Measurements from ENCODE around the gene CNGB1. TPM values are rescaled to one million over a fixed set of nuclear protein-coding genes. Genes with fewer than 3 reads are reported as not detected.
"Not testable (repeated sequence)": the region's sequence is repeated elsewhere in the genome, so short reads cannot be mapped to it uniquely, and the experiment has no call there.

Gene CNGB1
- total RNA-seq, 1 experiment from 2014 or later: 0.04 TPM

DNA sequence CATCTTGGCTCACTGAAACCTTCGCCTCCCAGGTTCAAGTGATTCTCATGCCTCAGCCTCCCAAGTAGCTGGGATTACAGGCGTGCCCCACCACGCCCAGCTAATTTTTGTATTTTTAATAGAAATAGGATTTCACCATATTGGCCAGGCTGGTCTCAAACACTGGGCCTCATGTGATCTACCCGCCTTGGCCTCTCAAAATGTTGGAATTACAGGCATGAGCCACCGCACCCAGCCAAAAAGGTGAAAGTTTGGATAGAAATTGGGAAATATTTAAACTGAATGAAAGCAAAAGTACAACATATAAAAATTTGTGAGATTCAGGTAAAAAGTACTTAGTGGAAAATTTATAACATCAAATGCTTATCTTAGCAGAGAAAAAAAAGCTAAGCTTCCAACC, 115.7 kb downstream of the CNGB1 start:
- no peaks in the 10 kb centered on the region for H3K27me3 ChIP-seq (ENCODE audit: low read length)
- H3F3A ChIP-seq (ENCODE audit: low read length, unreplicated experiment): no peaks in the 10 kb centered on the region
- no peak overlapping the region for H2AFZ ChIP-seq (ENCODE audit: low read length)
- TF ChIP-seq EZH2phosphoT487 (IDR thresholded peaks at IDR 0.05; ENCODE audit: borderline replicate concordance, low read length) (no peak), EZH2 (IDR thresholded peaks at IDR 0.05; ENCODE audit: low read length, unreplicated experiment) (no peak)
- TF ChIP-seq, protein P1, sequence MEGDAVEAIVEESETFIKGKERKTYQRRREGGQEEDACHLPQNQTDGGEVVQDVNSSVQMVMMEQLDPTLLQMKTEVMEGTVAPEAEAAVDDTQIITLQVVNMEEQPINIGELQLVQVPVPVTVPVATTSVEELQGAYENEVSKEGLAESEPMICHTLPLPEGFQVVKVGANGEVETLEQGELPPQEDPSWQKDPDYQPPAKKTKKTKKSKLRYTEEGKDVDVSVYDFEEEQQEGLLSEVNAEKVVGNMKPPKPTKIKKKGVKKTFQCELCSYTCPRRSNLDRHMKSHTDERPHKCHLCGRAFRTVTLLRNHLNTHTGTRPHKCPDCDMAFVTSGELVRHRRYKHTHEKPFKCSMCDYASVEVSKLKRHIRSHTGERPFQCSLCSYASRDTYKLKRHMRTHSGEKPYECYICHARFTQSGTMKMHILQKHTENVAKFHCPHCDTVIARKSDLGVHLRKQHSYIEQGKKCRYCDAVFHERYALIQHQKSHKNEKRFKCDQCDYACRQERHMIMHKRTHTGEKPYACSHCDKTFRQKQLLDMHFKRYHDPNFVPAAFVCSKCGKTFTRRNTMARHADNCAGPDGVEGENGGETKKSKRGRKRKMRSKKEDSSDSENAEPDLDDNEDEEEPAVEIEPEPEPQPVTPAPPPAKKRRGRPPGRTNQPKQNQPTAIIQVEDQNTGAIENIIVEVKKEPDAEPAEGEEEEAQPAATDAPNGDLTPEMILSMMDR (conservative IDR thresholded peaks at IDR 0.05; ENCODE audit: low read depth, low read length): no peak
- no peaks in the 10 kb centered on the region for H3K79me2 ChIP-seq (ENCODE audit: low read length)
- H3K36me3 ChIP-seq (ENCODE audit: low read depth, low read length): no peaks in the 10 kb centered on the region
- intact Hi-C loops (cut with micrococcal nuclease): no loop called here
- H3K9me3 ChIP-seq (ENCODE audit: low read length): no peaks in the 10 kb centered on the region
- ChIA-PET POLR2A (ENCODE audit: unreplicated experiment) (no interaction called here), CTCF (no interaction called here)
- H3K27ac ChIP-seq (ENCODE audit: low read length): no peak overlapping the region
- no peak overlapping the region for H3K9ac ChIP-seq (ENCODE audit: low read length)
- H3K4me2 ChIP-seq (ENCODE audit: low read length): no peak overlapping the region
- H3K9me2 ChIP-seq (replicated peaks; ENCODE audit: low read length): no peaks in the 10 kb centered on the region
- no peak for ATAC-seq
- H3K4me1 ChIP-seq (ENCODE audit: insufficient read depth, low read length): no peaks in the 10 kb centered on the region
- no peak for DNase-seq
- H4K20me1 ChIP-seq (ENCODE audit: low read length): no peaks in the 10 kb centered on the region
- H3K4me3 ChIP-seq (ENCODE audit: low read length): no peak overlapping the region
- BruUV-seq (replicated peaks): no TSS peak

GRCh38 chr16:57852189-57852588, 118.7 kb downstream of the CNGB1 start:
- H3K4me2 ChIP-seq (ENCODE audit: low read length): no peak overlapping the region
- DNase-seq (peak; percentile 6), ATAC-seq (no peak)
- H3K9ac ChIP-seq (ENCODE audit: low read length): no peak overlapping the region
- no peaks in the 10 kb centered on the region for H3K79me2 ChIP-seq (ENCODE audit: low read length)
- CTCF ChIA-PET: no interaction called here
- H3F3A ChIP-seq (ENCODE audit: low read length, unreplicated experiment): no peaks in the 10 kb centered on the region
- no peak overlapping the region for H2AFZ ChIP-seq (ENCODE audit: low read length)
- no peak for TF ChIP-seq EZH2 (IDR thresholded peaks at IDR 0.05; ENCODE audit: low read length, unreplicated experiment)
- no peak for TF ChIP-seq EZH2phosphoT487 (IDR thresholded peaks at IDR 0.05; ENCODE audit: borderline replicate concordance, low read length)
- TF ChIP-seq, protein P1 (conservative IDR thresholded peaks at IDR 0.05; ENCODE audit: low read depth, low read length): no peak
- H3K27ac ChIP-seq (ENCODE audit: low read length): no peak overlapping the region
- no peaks in the 10 kb centered on the region for H3K27me3 ChIP-seq (ENCODE audit: low read length)
- H3K36me3 ChIP-seq (ENCODE audit: low read depth, low read length): no peaks in the 10 kb centered on the region
- H4K20me1 ChIP-seq (ENCODE audit: low read length): no peaks in the 10 kb centered on the region
- no TSS peak for BruUV-seq (replicated peaks)
- POLR2A ChIA-PET (ENCODE audit: unreplicated experiment): no interaction called here
- H3K4me3 ChIP-seq (ENCODE audit: low read length): no peak overlapping the region
- no peaks in the 10 kb centered on the region for H3K9me3 ChIP-seq (ENCODE audit: low read length)
- intact Hi-C loops (cut with micrococcal nuclease): no loop called here
- H3K4me1 ChIP-seq (ENCODE audit: insufficient read depth, low read length): no peaks in the 10 kb centered on the region
- H3K9me2 ChIP-seq (replicated peaks; ENCODE audit: low read length): no peaks in the 10 kb centered on the region

DNA sequence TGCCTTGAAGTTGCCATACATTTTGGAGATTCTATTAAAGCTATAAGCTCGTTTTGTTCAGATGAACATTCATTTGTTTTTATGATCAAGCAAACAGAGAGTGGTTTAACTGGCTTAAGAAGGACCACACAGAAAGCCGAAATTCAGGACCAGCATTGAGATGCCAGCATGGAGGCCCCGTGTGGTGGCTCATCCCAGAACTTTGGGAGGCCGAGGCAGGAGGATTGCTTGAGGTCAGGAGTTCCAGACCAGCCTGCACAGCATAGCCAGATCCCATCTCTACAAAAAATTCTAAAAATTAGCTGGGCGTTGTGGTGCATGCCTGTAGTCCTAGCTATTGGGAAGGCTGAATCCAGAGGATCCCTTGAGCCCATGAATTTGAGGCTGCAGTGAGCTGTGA, 122.7 kb downstream of the CNGB1 start:
- POLR2A ChIA-PET (ENCODE audit: unreplicated experiment): no interaction called here
- Histone ChIP-seq H3K9me3 (ENCODE audit: low read length) (no peaks in the 10 kb centered on the region), H3F3A (ENCODE audit: low read length, unreplicated experiment) (no peaks in the 10 kb centered on the region), H3K27ac (ENCODE audit: low read length) (no peak overlapping the region), H4K20me1 (ENCODE audit: low read length) (no peaks in the 10 kb centered on the region), H2AFZ (ENCODE audit: low read length) (no peak overlapping the region), H3K4me3 (ENCODE audit: low read length) (no peak overlapping the region), H3K4me1 (ENCODE audit: insufficient read depth, low read length) (no peaks in the 10 kb centered on the region), H3K79me2 (ENCODE audit: low read length) (no peaks in the 10 kb centered on the region), H3K9ac (ENCODE audit: low read length) (no peak overlapping the region), H3K4me2 (ENCODE audit: low read length) (no peak overlapping the region), H3K36me3 (ENCODE audit: low read depth, low read length) (no peaks in the 10 kb centered on the region), H3K9me2 (replicated peaks; ENCODE audit: low read length) (no peaks in the 10 kb centered on the region), H3K27me3 (ENCODE audit: low read length) (no peaks in the 10 kb centered on the region)
- DNase-seq: no peak
- ATAC-seq: no peak
- no TSS peak for BruUV-seq (replicated peaks)
- intact Hi-C loops (cut with micrococcal nuclease): no loop called here
- TF ChIP-seq EZH2 (IDR thresholded peaks at IDR 0.05; ENCODE audit: low read length, unreplicated experiment) (no peak), EZH2phosphoT487 (IDR thresholded peaks at IDR 0.05; ENCODE audit: borderline replicate concordance, low read length) (no peak)
- TF ChIP-seq, protein P1 (conservative IDR thresholded peaks at IDR 0.05; ENCODE audit: low read depth, low read length): no peak
- CTCF ChIA-PET: no interaction called here

DNA sequence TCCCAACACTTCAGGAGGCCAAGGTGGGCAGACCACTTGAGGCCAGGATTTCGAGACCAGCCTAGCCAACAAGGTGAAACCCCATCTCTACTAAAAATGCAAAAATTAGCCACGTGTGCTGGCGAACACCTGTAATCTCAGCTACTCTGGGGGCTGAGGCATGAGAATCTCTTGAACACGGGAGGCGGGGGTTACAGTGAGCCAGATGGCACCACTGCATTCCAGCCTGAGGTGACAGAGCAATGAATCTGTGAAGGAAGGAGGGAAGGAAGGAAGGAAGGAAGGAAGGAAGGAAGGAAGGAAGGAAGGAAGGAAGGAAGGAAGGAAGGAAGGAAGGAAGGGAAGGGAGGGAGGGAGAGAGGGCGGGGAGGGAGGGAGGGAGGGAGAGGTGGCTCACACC, 124.0 kb downstream of the CNGB1 start:
- H3K4me2 ChIP-seq (ENCODE audit: low read length); H3K4me3 ChIP-seq (ENCODE audit: low read length); DNase-seq; H3F3A ChIP-seq (ENCODE audit: low read length, unreplicated experiment); H3K9me2 ChIP-seq (replicated peaks; ENCODE audit: low read length); CTCF ChIA-PET; H3K27me3 ChIP-seq (ENCODE audit: low read length); H3K9ac ChIP-seq (ENCODE audit: low read length); H3K79me2 ChIP-seq (ENCODE audit: low read length); H3K27ac ChIP-seq (ENCODE audit: low read length); H3K4me1 ChIP-seq (ENCODE audit: insufficient read depth, low read length); H2AFZ ChIP-seq (ENCODE audit: low read length); BruUV-seq (replicated peaks); ATAC-seq; intact Hi-C loops (cut with micrococcal nuclease); H4K20me1 ChIP-seq (ENCODE audit: low read length); H3K9me3 ChIP-seq (ENCODE audit: low read length); H3K36me3 ChIP-seq (ENCODE audit: low read depth, low read length): not testable (repeated sequence)
- POLR2A ChIA-PET (ENCODE audit: unreplicated experiment): interaction anchor here (0.6 kb wide), 1 partner anchor 24 kb away, joined by 3 read pairs; no protein-coding TSS in a partner anchor

All from PC-3 (cell line).